Neural progenitor cell (in vitro differentiated cells): ENCODE measurements around the gene RELN.

ENCODE experiments used
- CTCF ChIP-seq: fragments of 200-600 bp; sonication (generic); IDR thresholded peaks from 2 replicates; pipeline ENCODE4 v1.5.1; 2017; ENCODE audit warnings: antibody characterized with exemption, mild to moderate bottlenecking
- EZH2 ChIP-seq: fragments of 200-600 bp; sonication (generic); IDR thresholded peaks from 2 replicates; pipeline ENCODE4 v1.6.1; 2017; ENCODE audit warnings: antibody characterized with exemption, mild to moderate bottlenecking, moderate library complexity
- EZH2phosphoT487 ChIP-seq: fragments of 200-600 bp; sonication (generic); IDR thresholded peaks from 2 replicates; pipeline ENCODE4 v1.6.1; 2017; ENCODE audit warnings: antibody characterized with exemption

- no peak for TF ChIP-seq EZH2
- TF ChIP-seq EZH2phosphoT487: no peak
- TF ChIP-seq CTCF: no peak
Observed at GRCh38 chr7:104012835-104013234, 23.4 kb upstream of the RELN start.
